ENCODE results near the gene TOMM70.

Gene TOMM70

DNA sequence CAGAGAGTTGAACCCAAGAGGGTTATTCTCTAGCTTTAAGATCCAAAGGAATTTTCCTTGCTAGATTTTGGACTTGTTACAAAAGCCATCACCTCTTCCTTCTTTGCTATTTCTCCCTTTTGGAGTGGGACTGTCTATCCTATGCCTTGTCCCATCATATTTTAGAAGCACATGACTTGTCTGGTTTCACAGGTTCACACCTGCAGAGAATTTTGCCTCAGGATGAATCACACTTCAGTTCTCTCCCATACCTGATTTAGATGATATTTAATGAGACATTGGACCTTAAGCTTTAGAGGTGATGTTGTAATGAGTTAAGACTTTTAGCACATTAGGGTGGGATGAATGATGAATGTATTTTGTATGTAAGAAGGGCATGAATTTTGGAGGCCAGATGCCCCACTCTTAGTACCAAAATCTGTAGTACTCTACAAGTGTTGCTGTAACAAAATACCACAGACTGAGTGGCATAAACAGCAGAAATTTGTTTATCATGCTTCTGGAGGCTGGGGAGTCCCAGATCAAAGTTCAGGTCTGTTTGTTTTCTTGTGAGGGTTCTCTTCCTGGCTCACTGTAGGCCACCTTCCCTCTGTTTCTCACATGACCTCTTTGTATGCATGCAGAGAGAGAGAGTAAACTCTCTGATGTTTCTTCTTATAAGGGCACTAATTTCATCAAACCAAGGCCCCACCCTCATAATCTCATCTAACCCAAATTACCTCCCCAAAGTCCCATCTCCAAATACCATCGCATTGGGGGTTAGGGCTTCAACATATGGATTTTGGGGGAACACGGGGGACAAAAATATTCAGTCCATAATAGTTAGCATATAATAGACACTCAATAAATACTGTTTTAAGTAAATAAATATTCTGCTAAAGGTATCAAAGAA is 10.4 kb upstream of the TOMM70 start:
- DNase-seq (ENCODE audit: low read depth), result no peak

- no peak for DNase-seq (ENCODE audit: low read depth)
Measured at GRCh38 chr3:100407977-100408532, 7.2 kb upstream of the TOMM70 start.

GRCh38 chr3:100407164-100407563 is 6.3 kb upstream of the TOMM70 start:
- no peak for DNase-seq (ENCODE audit: low read depth)

GRCh38 chr3:100404250-100404548 is 3.3 kb upstream of the TOMM70 start:
- no peak for DNase-seq (ENCODE audit: low read depth)

DNA sequence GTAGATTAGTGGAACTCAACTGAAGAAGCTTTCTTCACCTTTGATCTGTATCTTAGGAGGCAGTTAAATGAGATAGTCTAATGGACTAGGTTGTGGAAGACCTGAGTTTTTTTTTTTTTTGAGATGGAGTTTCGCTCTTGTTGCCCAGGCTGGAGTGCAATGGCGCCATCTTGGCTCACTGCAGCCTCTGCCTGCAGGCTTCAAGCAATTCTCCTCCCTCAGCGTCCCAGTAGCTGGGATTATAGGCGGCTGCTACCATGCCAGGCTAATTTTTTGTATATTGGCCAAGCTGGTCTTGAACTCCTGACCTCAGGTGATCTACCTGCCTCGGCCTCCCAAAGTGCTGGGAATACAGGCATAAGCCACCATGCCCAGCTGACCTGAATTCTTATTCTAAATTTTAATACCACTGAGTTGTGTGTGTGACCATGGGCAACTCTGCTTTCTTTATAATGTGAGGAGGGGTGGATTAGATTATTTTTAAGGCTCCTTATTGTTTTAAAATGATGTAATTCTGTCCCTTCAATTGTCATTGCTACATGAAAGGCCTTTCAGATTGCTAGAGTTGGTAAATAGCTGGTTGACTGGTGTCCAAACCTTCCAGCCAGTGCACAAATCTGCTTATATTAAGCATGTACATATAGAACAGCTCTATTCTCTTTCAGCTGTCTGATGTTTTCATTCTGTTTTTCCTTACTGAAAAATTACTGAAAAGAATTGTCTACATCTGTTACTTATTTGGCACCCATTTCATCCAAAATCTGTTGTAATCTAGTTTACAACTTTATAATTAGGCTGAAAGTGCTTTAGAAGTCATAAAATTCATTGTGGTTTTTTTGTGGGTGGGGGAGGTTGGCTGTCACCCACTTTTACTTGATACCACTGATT is 2.7 kb upstream of the TOMM70 start:
- DNase-seq (ENCODE audit: low read depth), result no peak

- DNase-seq (ENCODE audit: low read depth), result no peak
Measured at GRCh38 chr3:100402891-100403290, 2.0 kb upstream of the TOMM70 start.

GRCh38 chr3:100402256-100402655 is 1.4 kb upstream of the TOMM70 start:
- DNase-seq (ENCODE audit: low read depth), result peak; percentile 61

DNA sequence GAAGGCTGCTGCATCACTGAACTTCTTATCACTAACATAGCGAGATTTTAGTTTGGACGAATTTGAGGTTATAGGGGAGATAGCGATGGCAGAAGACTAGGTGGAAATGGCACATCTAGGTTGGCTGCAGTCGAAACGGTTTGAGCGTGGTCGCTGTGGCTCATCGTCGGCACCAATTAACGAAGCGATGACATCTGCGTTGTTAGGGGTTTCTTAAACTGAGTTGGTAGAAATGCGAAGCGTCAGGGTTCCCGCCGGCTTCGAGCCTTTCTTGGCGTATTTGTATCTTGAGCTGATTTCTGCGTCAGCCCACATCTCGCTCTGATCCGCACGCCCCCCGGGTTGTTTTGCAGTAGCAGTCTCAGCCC is 769 bp upstream of the TOMM70 start:
- no peak for DNase-seq (ENCODE audit: low read depth)

- no peak for DNase-seq (ENCODE audit: low read depth)
Measured at GRCh38 chr3:100400419-100400779, 490 bp downstream of the TOMM70 start.

- DNase-seq (ENCODE audit: low read depth), result no peak
Measured at GRCh38 chr3:100399341-100400071, 1.4 kb downstream of the TOMM70 start.

- no peak for DNase-seq (ENCODE audit: low read depth)
Measured at GRCh38 chr3:100396967-100397366, 3.9 kb downstream of the TOMM70 start.

DNA sequence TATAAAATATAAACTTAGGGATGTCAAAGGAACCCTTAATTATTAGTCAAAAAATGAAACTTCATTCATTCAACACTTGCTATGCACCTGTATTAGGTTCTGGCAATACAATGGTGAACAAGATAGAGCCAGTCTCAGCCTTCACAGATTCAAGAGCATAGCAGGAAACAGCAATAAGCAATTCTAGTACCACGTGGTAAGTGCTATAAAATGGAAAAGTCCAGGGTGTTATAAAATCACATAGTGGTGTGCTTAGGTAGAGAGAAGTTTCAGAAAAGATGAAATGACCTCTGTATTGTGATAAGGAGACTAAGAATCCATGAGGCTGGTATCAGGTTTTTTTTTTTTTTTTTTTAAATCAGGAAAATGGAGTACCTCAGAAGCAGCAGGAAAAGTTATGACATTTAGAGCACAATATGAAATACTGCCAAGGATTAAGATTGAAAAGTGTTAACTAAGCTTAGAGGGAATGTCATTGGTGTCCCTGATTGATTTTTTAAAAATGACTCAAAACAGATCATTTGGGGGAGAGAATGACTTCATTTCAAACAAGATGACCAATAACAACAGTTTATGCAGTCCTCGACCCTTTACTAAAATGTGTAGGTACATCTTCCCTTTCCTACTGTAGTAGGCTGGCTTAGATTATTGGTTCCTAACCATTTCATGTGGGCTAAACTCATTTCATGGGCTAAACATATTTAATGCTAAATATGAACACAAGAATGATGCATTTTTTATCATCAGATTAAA is 5.0 kb downstream of the TOMM70 start:
- no peak for DNase-seq (ENCODE audit: low read depth)

GRCh38 chr3:100389025-100389424 is 11.9 kb downstream of the TOMM70 start:
- DNase-seq (ENCODE audit: low read depth), result no peak

DNA sequence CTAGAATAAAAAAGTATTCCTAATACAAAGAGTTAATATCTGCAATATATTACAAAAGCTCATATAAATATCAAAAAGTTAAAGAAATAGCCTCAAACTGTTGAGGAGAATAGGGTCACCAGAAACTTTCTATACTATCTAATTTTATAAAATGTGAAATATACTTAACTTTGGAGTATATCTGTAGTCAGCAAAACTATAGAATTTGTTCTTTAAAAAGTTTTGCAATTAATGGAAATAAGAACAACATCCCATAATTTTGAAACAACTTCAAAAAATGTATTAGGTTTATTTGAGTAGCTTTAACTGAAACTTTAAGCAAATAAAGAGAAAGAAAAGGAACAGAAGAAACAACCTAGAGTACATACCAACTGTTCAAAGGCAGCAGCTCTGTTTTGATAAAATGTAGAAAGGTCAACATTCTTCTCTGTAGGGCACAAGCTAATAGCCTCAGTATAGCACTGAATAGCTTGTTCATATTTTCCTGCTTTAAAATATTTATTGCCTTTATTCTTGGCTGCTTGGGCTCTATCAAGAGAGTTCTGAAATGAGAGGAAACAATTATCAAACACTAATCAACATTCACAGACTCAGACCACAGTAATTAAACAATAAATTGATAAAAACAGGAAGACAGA is 14.3 kb downstream of the TOMM70 start:
- DNase-seq (ENCODE audit: low read depth), result no peak

GRCh38 chr3:100384733-100385525 is 16.0 kb downstream of the TOMM70 start:
- no peak for DNase-seq (ENCODE audit: low read depth)

DNA sequence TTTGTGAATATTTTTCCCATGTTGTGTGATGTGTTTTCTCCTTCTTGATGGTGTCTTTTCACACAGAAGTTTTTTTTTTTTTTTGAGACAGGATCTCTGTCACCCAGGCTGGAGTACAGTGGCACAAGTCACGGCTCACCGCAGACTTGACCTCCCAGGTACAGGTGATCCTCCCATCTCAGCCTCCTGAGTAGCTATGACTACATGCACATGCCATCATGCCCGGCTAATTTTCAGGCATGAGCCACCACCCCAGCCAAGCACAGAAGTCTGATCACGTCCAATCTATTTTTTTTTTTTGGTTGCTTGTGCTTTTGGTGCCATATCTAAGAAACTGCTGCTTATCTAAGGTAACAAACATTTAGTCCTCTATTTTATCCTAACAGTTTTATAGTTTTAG is 24.6 kb downstream of the TOMM70 start:
- no peak for DNase-seq (ENCODE audit: low read depth)

- DNase-seq (ENCODE audit: low read depth), result no peak
Measured at GRCh38 chr3:100374521-100374920, 26.4 kb downstream of the TOMM70 start.

GRCh38 chr3:100370756-100371155 is 30.1 kb downstream of the TOMM70 start:
- no peak for DNase-seq (ENCODE audit: low read depth)

- DNase-seq (ENCODE audit: low read depth), result no peak
Measured at GRCh38 chr3:100368441-100368840, 32.4 kb downstream of the TOMM70 start.

DNA sequence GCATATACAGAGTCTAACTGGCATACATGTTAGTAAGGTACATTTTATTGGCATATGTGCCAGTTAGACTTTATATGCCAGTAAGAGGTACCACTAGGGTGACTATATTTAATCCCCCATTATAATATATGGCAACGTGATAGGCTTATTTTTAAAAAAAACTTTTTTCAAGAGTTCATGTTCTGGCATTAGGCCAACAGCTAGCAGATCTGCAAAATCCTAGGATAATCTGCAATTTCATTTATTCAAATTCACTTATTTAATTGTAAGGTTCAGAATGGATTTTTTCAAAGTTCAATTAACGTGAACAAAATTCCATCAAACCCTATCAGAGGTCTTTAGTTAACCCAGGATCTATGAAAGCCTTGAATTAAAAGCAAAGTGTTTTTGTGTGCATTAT is 34.5 kb downstream of the TOMM70 start:
- DNase-seq (ENCODE audit: low read depth), result no peak

Data from fibroblast of the conjunctiva (primary cell).